Activated T-cell treated with anti-CD3 and anti-CD28 coated beads for 1 hour (primary cell): ENCODE results near the gene ZDHHC9.

Experiments used
- DNase-seq: peaks from one replicate; pipeline ENCODE4 v3.0.0-alpha.2; 2020; ENCODE audit warnings: low read depth

Gene ZDHHC9

GRCh38 chrX:129785160-129785947, 58.3 kb downstream of the ZDHHC9 start:
- DNase-seq = no peak

GRCh38 chrX:129784371-129784770, 59.3 kb downstream of the ZDHHC9 start:
- DNase-seq = no peak

- no peak for DNase-seq
Observed at GRCh38 chrX:129783291-129783713, 60.4 kb downstream of the ZDHHC9 start.

- DNase-seq = no peak
Observed at GRCh38 chrX:129782706-129783105, 61.0 kb downstream of the ZDHHC9 start.

- DNase-seq = no peak
Observed at GRCh38 chrX:129781680-129782495, 61.8 kb downstream of the ZDHHC9 start.

- peak; percentile 61 for DNase-seq
Observed at GRCh38 chrX:129781134-129781672, 62.5 kb downstream of the ZDHHC9 start.

GRCh38 chrX:129780441-129781105, 63.1 kb downstream of the ZDHHC9 start:
- DNase-seq = no peak

GRCh38 chrX:129779747-129780146, 63.9 kb downstream of the ZDHHC9 start, which contains the start of gene SASH3:
TSS of gene SASH3 (plus strand) at chrX:129779949. CDS start at chrX:129780098, 149 bp downstream.
- peak; percentile 48 for DNase-seq

GRCh38 chrX:129779086-129779672, 64.5 kb downstream of the ZDHHC9 start:
- DNase-seq = no peak

GRCh38 chrX:129777218-129778030, 66.3 kb downstream of the ZDHHC9 start:
- peak; percentile 45 for DNase-seq

GRCh38 chrX:129773649-129774458, 69.8 kb downstream of the ZDHHC9 start:
- DNase-seq = no peak

GRCh38 chrX:129772796-129773431, 70.8 kb downstream of the ZDHHC9 start:
- no peak for DNase-seq

- DNase-seq = no peak
Observed at GRCh38 chrX:129771266-129771995, 72.3 kb downstream of the ZDHHC9 start.

GRCh38 chrX:129769467-129770154, 74.1 kb downstream of the ZDHHC9 start:
- DNase-seq = peak; percentile 58

- no peak for DNase-seq
Observed at GRCh38 chrX:129768586-129769466, 74.9 kb downstream of the ZDHHC9 start.

- DNase-seq = no peak
Observed at GRCh38 chrX:129768186-129768585, 75.5 kb downstream of the ZDHHC9 start.

- no peak for DNase-seq
Observed at GRCh38 chrX:129763666-129764065, 80.0 kb downstream of the ZDHHC9 start.
